H9 (cell line): ENCODE results near the gene TMC3. TPM values are rescaled to one million over a fixed set of nuclear protein-coding genes. Genes with fewer than 3 reads are reported as not detected.

Source experiments
- DNase-seq: peaks from one replicate; pipeline ENCODE4 v3.0.0-alpha.2; 2017
- H2AFZ ChIP-seq: one replicate; pipeline ENCODE4 v1.6.1; 2013; ENCODE audit warnings: mild to moderate bottlenecking, low read length, control low read depth, moderate library complexity
- H2AK5ac ChIP-seq: 2 replicates; pipeline ENCODE4 v1.6.1; 2013; ENCODE audit warnings: low read length, control low read depth, mixed read lengths; ENCODE audit not compliant: insufficient read length
- H2BK120ac ChIP-seq: one replicate; pipeline ENCODE4 v1.6.1; 2013; ENCODE audit warnings: low read depth, mild to moderate bottlenecking, low read length, control low read depth, inconsistent platforms; ENCODE audit not compliant: poor library complexity, severe bottlenecking
- H2BK12ac ChIP-seq: 2 replicates; pipeline ENCODE4 v1.6.1; 2013; ENCODE audit warnings: low read length, control low read depth, mixed read lengths, low read depth; ENCODE audit not compliant: insufficient read length
- H2BK15ac ChIP-seq: 2 replicates; pipeline ENCODE4 v1.6.1; 2013; ENCODE audit warnings: low read depth, low read length, control low read depth
- H2BK20ac ChIP-seq: one replicate; pipeline ENCODE4 v1.6.1; 2013; ENCODE audit warnings: low read depth, mild to moderate bottlenecking, low read length, control low read depth, inconsistent platforms; ENCODE audit not compliant: poor library complexity, severe bottlenecking
- H2BK5ac ChIP-seq: 2 replicates; pipeline ENCODE4 v1.6.1; 2013; ENCODE audit warnings: low read length, control low read depth, mixed read lengths; ENCODE audit not compliant: insufficient read length
- H3K14ac ChIP-seq: 2 replicates; pipeline ENCODE4 v1.6.1; 2013; ENCODE audit warnings: low read length, control low read depth; ENCODE audit not compliant: insufficient read depth
- H3K18ac ChIP-seq: 2 replicates; pipeline ENCODE4 v1.6.1; 2013; ENCODE audit warnings: low read depth, mild to moderate bottlenecking, mixed read lengths, low read length, control low read depth; ENCODE audit not compliant: insufficient read length
- H3K23ac ChIP-seq: 2 replicates; pipeline ENCODE4 v1.6.1; 2013; ENCODE audit warnings: low read length, control low read depth, mixed read lengths, low read depth; ENCODE audit not compliant: insufficient read length
- H3K23me2 ChIP-seq: 2 replicates; pipeline ENCODE4 v1.6.1; 2013; ENCODE audit warnings: low read depth, mild to moderate bottlenecking, mixed read lengths, low read length, control low read depth; ENCODE audit not compliant: insufficient read length, poor library complexity, severe bottlenecking
- H3K27ac ChIP-seq: 2 replicates; pipeline ENCODE4 v1.5.1; 2013; ENCODE audit warnings: low read length, control low read depth, mixed read lengths, low read depth; ENCODE audit not compliant: insufficient read length
- H3K27me3 ChIP-seq: 2 replicates; pipeline ENCODE4 v1.6.1; 2013; ENCODE audit warnings: low read length, control low read depth, inconsistent platforms; ENCODE audit not compliant: insufficient read depth
- H3K4ac ChIP-seq: 2 replicates; pipeline ENCODE4 v1.6.1; 2013; ENCODE audit warnings: low read depth, mild to moderate bottlenecking, control low read depth, inconsistent platforms, low read length, moderate library complexity
- H3K4me1 ChIP-seq: 2 replicates; pipeline ENCODE4 v1.6.1; 2013; ENCODE audit warnings: low read length, control low read depth, inconsistent platforms; ENCODE audit not compliant: insufficient read depth
- H3K4me2 ChIP-seq: 2 replicates; pipeline ENCODE4 v1.6.1; 2013; ENCODE audit warnings: low read length, control low read depth, mixed read lengths; ENCODE audit not compliant: insufficient read length, insufficient read depth
- H3K56ac ChIP-seq: 2 replicates; pipeline ENCODE4 v1.6.1; 2013; ENCODE audit warnings: low read depth, mild to moderate bottlenecking, mixed read lengths, low read length, control low read depth; ENCODE audit not compliant: insufficient read length
- H3K79me1 ChIP-seq: 2 replicates; pipeline ENCODE4 v1.6.1; 2013; ENCODE audit warnings: low read depth, mild to moderate bottlenecking, moderate library complexity, low read length, control low read depth, inconsistent platforms; ENCODE audit not compliant: insufficient read depth, poor library complexity, severe bottlenecking
- H3K79me2 ChIP-seq: 2 replicates; pipeline ENCODE4 v1.6.1; 2013; ENCODE audit warnings: low read length, control low read depth, inconsistent platforms; ENCODE audit not compliant: insufficient read depth
- H3K9ac ChIP-seq: 2 replicates; pipeline ENCODE4 v1.6.1; 2013; ENCODE audit warnings: low read length, control low read depth, mixed read lengths; ENCODE audit not compliant: insufficient read length; ENCODE audit errors: extremely low read depth
- H3K9me3 ChIP-seq: one replicate; pipeline ENCODE4 v1.6.1; 2013; ENCODE audit warnings: low read depth, low read length, inconsistent platforms; ENCODE audit not compliant: control insufficient read depth
- H3T11ph ChIP-seq: one replicate; pipeline ENCODE4 v1.6.1; 2013; ENCODE audit warnings: mild to moderate bottlenecking, low read length, control low read depth, inconsistent platforms
- H4K20me1 ChIP-seq: one replicate; pipeline ENCODE4 v1.6.1; 2013; ENCODE audit not compliant: control insufficient read depth, insufficient read length, insufficient read depth
- H4K5ac ChIP-seq: 2 replicates; pipeline ENCODE4 v1.6.1; 2013; ENCODE audit warnings: low read depth, mild to moderate bottlenecking, mixed read lengths, low read length, control low read depth; ENCODE audit not compliant: insufficient read length
- H4K8ac ChIP-seq: replicated peaks from 2 replicates; pipeline ENCODE4 v1.6.1; 2013; ENCODE audit warnings: low read length, control low read depth, mixed read lengths, low read depth; ENCODE audit not compliant: insufficient read length
- H4K91ac ChIP-seq: 2 replicates; pipeline ENCODE4 v1.6.1; 2013; ENCODE audit warnings: low read depth, mild to moderate bottlenecking, moderate library complexity, mixed read lengths, low read length, control low read depth; ENCODE audit not compliant: insufficient read length
- H3K27ac Mint-ChIP-seq, 3 experiments: 2 replicates in 2 of 3; 3 replicates in 1 of 3; pipeline ENCODE4 v1.8.0; 2020 to 2021; ENCODE audit warnings: mixed read lengths in 3 of 3, mild to moderate bottlenecking in 1 of 3, moderate library complexity in 1 of 3
- H3K27me3 Mint-ChIP-seq: 2 replicates; pipeline ENCODE4 v1.8.0; 2021; ENCODE audit warnings: low read depth, mild to moderate bottlenecking, moderate library complexity, mixed read lengths
- H3K36me3 Mint-ChIP-seq, 3 experiments: 2 replicates in 2 of 3; 3 replicates in 1 of 3; pipeline ENCODE4 v1.8.0; 2020 to 2021; ENCODE audit warnings: low read depth in 3 of 3, mixed read lengths in 3 of 3; ENCODE audit not compliant: insufficient read depth in 1 of 3
- H3K4me1 Mint-ChIP-seq, 2 experiments: 2 replicates each; pipeline ENCODE4 v1.8.0; 2020; ENCODE audit warnings: mixed read lengths in 2 of 2
- H3K4me3 Mint-ChIP-seq, 2 experiments: 2 replicates in 1 of 2; 3 replicates in 1 of 2; pipeline ENCODE4 v1.8.0; 2020 to 2021; ENCODE audit warnings: mild to moderate bottlenecking in 2 of 2, mixed read lengths in 2 of 2, moderate library complexity in 1 of 2
- H3K9me3 Mint-ChIP-seq, 2 experiments: 2 replicates in 1 of 2; 3 replicates in 1 of 2; pipeline ENCODE4 v1.8.0; 2020; ENCODE audit warnings: mild to moderate bottlenecking in 2 of 2, mixed read lengths in 2 of 2, moderate library complexity in 1 of 2
- WGBS: extraction: QIAGEN DNeasy Blood & Tissue Kit; methylation state at CpG from one replicate; pipeline ENCODE4 v1.1.7; 2013; ENCODE audit warnings: missing lambda C conversion rate, low lambda C conversion rate, mixed read lengths; ENCODE audit not compliant: insufficient read length; ENCODE audit errors: extremely low coverage; 5-methylcytosine and 5-hydroxymethylcytosine counted together
- total RNA-seq: library from RNA; stranded (reverse); gene quantifications from 2 replicates; pipeline ENCODE4 v1.2.1, GENCODE V29; 2021
- TF ChIP-seq, protein P1 (sequence below): fragments of 200-600 bp; sonication (generic); conservative IDR thresholded peaks from 3 replicates; pipeline ENCODE4 v1.8.0; 2021; ENCODE audit warnings: antibody characterized with exemption, mild to moderate bottlenecking

Gene TMC3
- total RNA-seq, 1 experiment from 2014 or later, result not detected

DNA sequence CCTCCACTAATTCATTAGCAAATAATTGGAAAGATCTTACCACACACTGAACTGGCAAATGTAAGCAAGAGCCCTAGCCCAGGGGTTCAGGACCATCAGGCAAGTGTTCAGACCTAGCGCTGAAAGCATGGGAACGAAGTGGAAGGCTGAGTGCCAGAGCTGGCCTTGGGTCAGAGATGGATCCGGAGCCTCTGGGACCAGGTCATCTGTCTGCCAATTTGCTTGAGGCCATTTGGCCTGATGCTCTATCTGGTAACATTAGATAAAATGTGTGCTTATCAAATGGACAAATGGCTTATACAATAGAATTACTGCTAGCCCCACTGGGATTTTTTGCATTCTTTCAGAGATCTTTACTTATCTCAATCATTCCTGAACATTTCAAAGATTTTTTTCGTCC, 1.4 kb upstream of the TMC3 start:
- Histone ChIP-seq H4K5ac (no peak overlapping the region), H2AFZ (no peak overlapping the region), H2BK15ac (no peak overlapping the region), H2BK5ac (no peak overlapping the region), H4K20me1 (no peaks in the 10 kb centered on the region), H3K23ac (no peak overlapping the region), H3K23me2 (no peaks in the 10 kb centered on the region), H3K4me2 (no peak overlapping the region), H3K27ac (no peak overlapping the region), H3K79me2 (no peaks in the 10 kb centered on the region), H3K4ac (no peak overlapping the region), H3K14ac (no peak overlapping the region), H3K56ac (no peak overlapping the region), H3K79me1 (no peaks in the 10 kb centered on the region), H3T11ph (no peak overlapping the region), H3K9ac (no peak overlapping the region), H3K9me3 (no peaks in the 10 kb centered on the region), H4K8ac (no peak overlapping the region), H2BK20ac (no peak overlapping the region), H4K91ac (no peak overlapping the region), H3K4me1 (no peaks in the 10 kb centered on the region), H2BK120ac (no peak overlapping the region), H3K27me3 (no peaks in the 10 kb centered on the region), H2AK5ac (no peak overlapping the region), H2BK12ac (no peak overlapping the region), H3K18ac (no peak overlapping the region)
- Mint-ChIP-seq H3K36me3 (no peaks in the 10 kb centered on the region), H3K27me3 (no peaks in the 10 kb centered on the region; the same call in 1 of the 2 replicates), H3K4me3 (no peak overlapping the region), H3K4me1 (peaks cover 0 to 1% of the 10 kb centered on the region in 2 experiments; a peak in 1 of 4 replicates), H3K27ac (no peak overlapping the region), H3K9me3 (no peaks in the 10 kb centered on the region)
- no CpG with 5 or more reads among the region's 4 CpGs for WGBS
- TF ChIP-seq, protein P1, sequence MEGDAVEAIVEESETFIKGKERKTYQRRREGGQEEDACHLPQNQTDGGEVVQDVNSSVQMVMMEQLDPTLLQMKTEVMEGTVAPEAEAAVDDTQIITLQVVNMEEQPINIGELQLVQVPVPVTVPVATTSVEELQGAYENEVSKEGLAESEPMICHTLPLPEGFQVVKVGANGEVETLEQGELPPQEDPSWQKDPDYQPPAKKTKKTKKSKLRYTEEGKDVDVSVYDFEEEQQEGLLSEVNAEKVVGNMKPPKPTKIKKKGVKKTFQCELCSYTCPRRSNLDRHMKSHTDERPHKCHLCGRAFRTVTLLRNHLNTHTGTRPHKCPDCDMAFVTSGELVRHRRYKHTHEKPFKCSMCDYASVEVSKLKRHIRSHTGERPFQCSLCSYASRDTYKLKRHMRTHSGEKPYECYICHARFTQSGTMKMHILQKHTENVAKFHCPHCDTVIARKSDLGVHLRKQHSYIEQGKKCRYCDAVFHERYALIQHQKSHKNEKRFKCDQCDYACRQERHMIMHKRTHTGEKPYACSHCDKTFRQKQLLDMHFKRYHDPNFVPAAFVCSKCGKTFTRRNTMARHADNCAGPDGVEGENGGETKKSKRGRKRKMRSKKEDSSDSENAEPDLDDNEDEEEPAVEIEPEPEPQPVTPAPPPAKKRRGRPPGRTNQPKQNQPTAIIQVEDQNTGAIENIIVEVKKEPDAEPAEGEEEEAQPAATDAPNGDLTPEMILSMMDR, result no peak
- DNase-seq, result no peak
